Esophagus muscularis mucosa (tissue), 4 donors: ENCODE results near the gene POLDIP3. TPM values are rescaled to one million over a fixed set of nuclear protein-coding genes. Genes with fewer than 3 reads are reported as not detected.
A peak's percentile ranks its signal among the peaks of the same experiment; 100 is the strongest.

Experiments used
- DNase-seq: peaks from one replicate; pipeline ENCODE4 v3.0.0-alpha.2; 2017; ENCODE audit errors: extremely low spot score
- H3K27ac ChIP-seq, 4 donors: fragments of 200-600 bp; sonication (generic); replicated peaks in 1 of 4; 1 replicate in 3 of 4; 2 replicates in 1 of 4; pipeline ENCODE4 v1.5.1; 2016 to 2019; ENCODE audit warnings: mild to moderate bottlenecking in 1 of 4
- H3K27me3 ChIP-seq, 4 donors: fragments of 200-600 bp; sonication (generic); one replicate each; pipeline versions ENCODE4 v1.5.1 to v1.6.0; 2016 to 2019
- H3K36me3 ChIP-seq, 4 donors: fragments of 200-600 bp; sonication (generic); one replicate each; pipeline ENCODE4 v1.5.1; 2016 to 2019
- H3K4me1 ChIP-seq, 4 donors: fragments of 200-600 bp; sonication (generic); one replicate each; pipeline ENCODE4 v1.5.1; 2016 to 2019
- H3K4me3 ChIP-seq, 4 donors: fragments of 200-600 bp; sonication (generic); 1 replicate in 2 of 4; 2 replicates in 2 of 4; pipeline ENCODE4 v1.5.1; 2016 to 2019; ENCODE audit warnings: mild to moderate bottlenecking in 4 of 4, moderate library complexity in 1 of 4
- H3K9me3 ChIP-seq, 4 donors: fragments of 200-600 bp; sonication (generic); 1 replicate in 3 of 4; 2 replicates in 1 of 4; pipeline ENCODE4 v1.5.1; 2016 to 2019
- CTCF ChIP-seq, 3 experiments: fragments of 200-600 bp in 2 of 3; fragments of 450-650 bp in 1 of 3; sonication (generic) in 2 of 3; IDR thresholded peaks; one replicate each; pipeline ENCODE4 v1.5.1; 2017 to 2019; ENCODE audit warnings: antibody characterized with exemption in 3 of 3, mild to moderate bottlenecking in 2 of 3, moderate library complexity in 1 of 3
- EP300 ChIP-seq: sonication (generic); formaldehyde crosslinking; IDR thresholded peaks from one replicate; pipeline ENCODE4 v1.6.1; 2017; ENCODE audit warnings: antibody characterized with exemption
- POLR2A ChIP-seq: fragments of 450-650 bp; IDR thresholded peaks from one replicate; pipeline ENCODE4 v1.6.1; 2017; ENCODE audit warnings: antibody characterized with exemption, moderate library complexity, mild to moderate bottlenecking, low read depth
- POLR2AphosphoS5 ChIP-seq, 2 donors: sonication (generic); formaldehyde crosslinking; IDR thresholded peaks; one replicate each; pipeline ENCODE4 v1.6.1; 2017; ENCODE audit warnings: antibody characterized with exemption in 2 of 2
- WGBS: methylation state at CpG from one replicate; pipeline ENCODE4 v1.1.5; 2018; 5-methylcytosine and 5-hydroxymethylcytosine counted together
- intact Hi-C: fragments of 100-400 bp; cut with DNase I; formaldehyde crosslinking; loops from one replicate; pipeline ENCODE4 v1.15.1; 2023
- total RNA-seq, 4 donors: library from RNA; depleted of rRNA; stranded (reverse); fragments of >200 nt; gene quantifications; one replicate each; pipeline versions ENCODE4 v1.1.0 to v1.2.1, GENCODE V29; 2016

Gene POLDIP3
- total RNA-seq, 4 donors from 2014 or later, result 30.6 to 47.6 (median 39.6) TPM

- peaks cover 0 to 6% (median 6%) of the 10 kb centered on the region in 4 donors for H3K36me3 ChIP-seq
- intact Hi-C loops, result no loop called here
- no peaks in the 10 kb centered on the region for H3K9me3 ChIP-seq
- no peak for TF ChIP-seq POLR2A
- no peak for TF ChIP-seq CTCF (IDR thresholded peaks at IDR 0.05)
- TF ChIP-seq POLR2AphosphoS5 (IDR thresholded peaks at IDR 0.05), result no peak
- TF ChIP-seq EP300, result no peak
- WGBS, result 79% methylated on average over 8 of the region's 9 CpGs
- DNase-seq, result no peak
- peaks cover 69 to 82% (median 74%) of the 10 kb centered on the region in 4 donors for H3K4me1 ChIP-seq
- H3K4me3 ChIP-seq, result no peak overlapping the region
- H3K27ac ChIP-seq, result peak overlapping the region in 1 of 4 donors; percentile 17
- no peaks in the 10 kb centered on the region for H3K27me3 ChIP-seq
Observed at GRCh38 chr22:42641801-42642413, 27.2 kb upstream of the POLDIP3 start.

DNA sequence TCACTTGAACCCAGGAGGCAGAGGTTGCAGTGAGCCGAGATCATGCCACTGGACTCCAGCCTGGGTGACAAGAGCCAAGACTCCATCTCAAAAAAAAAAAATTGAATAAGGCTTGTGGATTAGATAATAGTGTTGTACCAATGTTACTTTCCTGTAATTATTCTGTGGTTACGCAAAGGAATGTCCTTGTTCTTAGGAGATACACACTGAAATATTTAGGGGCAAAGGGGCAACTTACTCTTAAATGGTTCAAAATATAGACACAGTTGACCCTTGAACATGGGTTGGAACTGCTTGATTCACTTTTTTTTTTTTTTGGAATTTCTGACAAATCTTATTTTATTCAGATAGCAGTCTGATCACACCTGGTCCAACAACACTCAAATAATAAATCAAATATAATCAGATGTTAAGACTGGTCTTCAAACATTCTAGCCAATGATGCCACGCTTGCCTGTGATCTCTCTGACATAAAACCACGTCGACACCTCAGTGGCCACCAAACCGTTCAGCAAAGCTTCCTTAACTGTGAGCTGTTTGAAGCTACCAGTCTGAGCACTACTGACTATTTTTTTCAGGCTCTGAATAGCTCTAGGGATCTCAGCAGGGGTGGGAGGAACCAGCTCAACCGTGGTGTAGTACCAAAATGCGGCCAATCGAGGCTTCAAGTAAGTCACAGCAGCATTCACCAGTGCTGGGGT, 25.0 kb upstream of the POLDIP3 start:
- Histone ChIP-seq H3K36me3 (peaks cover 0 to 28% (median 25%) of the 10 kb centered on the region in 4 donors), H3K4me3 (no peak overlapping the region), H3K27ac (peak overlapping the region in 3 of 4 donors; percentile 16 to 41 (median 39)), H3K9me3 (no peaks in the 10 kb centered on the region), H3K27me3 (no peaks in the 10 kb centered on the region), H3K4me1 (peaks cover 69 to 82% (median 71%) of the 10 kb centered on the region in 4 donors)
- WGBS, result 84% methylated on average over 9 of the region's 9 CpGs
- intact Hi-C loops, result no loop called here
- TF ChIP-seq EP300, result no peak
- no peak for TF ChIP-seq CTCF (IDR thresholded peaks at IDR 0.05)
- no peak for TF ChIP-seq POLR2A
- TF ChIP-seq POLR2AphosphoS5 (IDR thresholded peaks at IDR 0.05), result no peak
- DNase-seq, result no peak

DNA sequence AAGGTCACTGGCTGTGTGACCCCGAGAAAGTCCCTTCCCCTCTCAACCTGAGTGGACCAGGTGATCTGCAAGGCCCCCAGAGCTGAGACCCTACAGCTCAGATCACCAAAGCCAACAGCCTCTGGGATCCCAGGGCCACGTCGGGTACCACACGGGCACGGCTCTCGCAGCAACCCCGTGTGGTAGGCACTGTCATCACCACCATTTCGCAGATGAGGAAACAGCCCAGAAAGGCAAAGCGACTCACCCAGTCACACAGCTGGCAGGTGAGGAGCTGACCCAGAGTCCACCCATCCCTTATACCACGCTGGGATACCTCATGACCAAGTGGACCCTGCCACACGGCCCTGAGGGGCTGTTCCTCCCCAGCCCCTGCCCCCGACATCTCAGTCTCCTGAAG, 22.9 kb upstream of the POLDIP3 start:
- Histone ChIP-seq H3K27me3 (no peaks in the 10 kb centered on the region), H3K27ac (peak overlapping the region; percentile 81 to 86 (median 84)), H3K9me3 (no peaks in the 10 kb centered on the region), H3K4me3 (no peak overlapping the region), H3K36me3 (peaks cover 13 to 49% (median 44%) of the 10 kb centered on the region in 4 donors), H3K4me1 (peaks cover 50 to 62% (median 57%) of the 10 kb centered on the region in 4 donors)
- intact Hi-C loops, result no loop called here
- TF ChIP-seq EP300, result no peak
- no peak for TF ChIP-seq CTCF (IDR thresholded peaks at IDR 0.05)
- TF ChIP-seq POLR2A, result no peak
- no peak for TF ChIP-seq POLR2AphosphoS5 (IDR thresholded peaks at IDR 0.05)
- no peak for DNase-seq
- WGBS, result 88% methylated on average over 5 of the region's 12 CpGs

DNA sequence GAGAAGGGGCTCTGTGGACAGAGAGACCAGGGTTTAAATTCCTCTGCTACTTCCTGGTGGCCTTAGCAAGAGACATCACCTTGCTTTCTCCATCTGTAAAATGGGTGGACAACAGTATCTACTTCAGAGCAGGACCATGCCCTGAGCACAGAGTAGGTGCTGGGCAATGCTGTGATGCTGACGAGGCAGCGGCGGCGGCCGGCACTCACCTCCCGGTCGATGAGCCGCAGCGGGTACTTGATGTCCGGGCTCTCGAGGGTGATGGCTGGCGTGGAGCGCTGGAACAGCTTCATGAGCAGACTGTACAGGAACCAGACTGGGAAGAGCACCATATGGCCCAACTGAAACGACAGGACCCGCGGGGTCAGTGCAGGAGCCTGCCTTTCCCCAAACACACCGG, 21.8 kb upstream of the POLDIP3 start:
- Histone ChIP-seq H3K27me3 (no peaks in the 10 kb centered on the region), H3K36me3 (peaks cover 24 to 59% (median 55%) of the 10 kb centered on the region in 4 donors), H3K4me1 (peaks cover 46 to 60% (median 54%) of the 10 kb centered on the region in 4 donors), H3K27ac (peak overlapping the region; percentile 81 to 86 (median 84)), H3K4me3 (no peak overlapping the region), H3K9me3 (no peaks in the 10 kb centered on the region)
- WGBS, result 97% methylated on average over 13 of the region's 17 CpGs
- intact Hi-C loops, result no loop called here
- no peak for TF ChIP-seq POLR2A
- TF ChIP-seq CTCF (IDR thresholded peaks at IDR 0.05), result no peak
- no peak for TF ChIP-seq EP300
- no peak for DNase-seq
